ENCODE results near the gene RTN4. TPM values are rescaled to one million over a fixed set of nuclear protein-coding genes. Genes with fewer than 3 reads are reported as not detected.

The RTN4 gene
- polyA plus RNA-seq, 6 donors from 2014 or later: 41.3 to 57.8 (median 53.0) TPM

DNA sequence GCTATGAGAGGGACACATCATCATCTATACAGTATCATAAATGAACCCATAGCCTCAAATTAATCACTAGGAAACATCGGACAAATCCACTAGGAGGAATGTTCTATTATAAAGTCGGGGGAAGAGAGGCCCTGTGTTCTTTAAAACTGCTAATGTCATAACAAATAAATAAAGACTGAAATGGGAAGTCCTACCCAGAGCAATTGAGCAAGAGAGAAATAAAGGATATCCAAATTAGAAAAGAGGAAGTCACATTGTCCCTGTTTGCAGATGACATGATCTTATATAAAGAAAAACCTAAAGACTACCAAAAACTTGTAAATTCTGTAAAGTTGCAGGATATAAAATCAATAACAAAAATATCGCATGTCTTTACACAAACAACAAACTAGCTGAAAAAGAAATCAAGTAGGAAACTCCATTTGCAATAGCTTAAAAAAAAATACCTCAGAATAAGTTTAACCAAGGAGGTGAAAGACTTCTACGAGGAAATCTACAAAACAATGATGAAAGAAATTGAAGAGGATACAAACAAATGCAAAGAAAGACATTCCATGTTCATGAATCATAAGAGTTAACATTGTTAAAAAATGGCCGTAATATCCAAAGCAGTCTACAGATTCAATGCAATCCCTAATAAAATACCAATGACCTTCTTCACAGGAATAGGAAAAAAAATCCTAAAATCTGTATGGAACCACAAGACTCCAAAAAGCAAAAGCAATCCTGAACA lies 30.6 kb downstream of the RTN4 start:
- H3K27ac Mint-ChIP-seq: peak overlapping the region; percentile 12 to 86 (median 82)
- H3K4me3 Mint-ChIP-seq: peak overlapping the region; percentile 1 to 70 (median 57)
- ATAC-seq (ENCODE audit: low read depth in 2 of 2) (peak; percentile 85 to 87), DNase-seq (peak; percentile 33)
- H3K4me1 Mint-ChIP-seq: peaks cover 24 to 36% (median 33%) of the 10 kb centered on the region in 3 donors
- no peaks in the 10 kb centered on the region for H3K27me3 Mint-ChIP-seq
- H3K9me3 Mint-ChIP-seq: no peaks in the 10 kb centered on the region
- H3K36me3 Mint-ChIP-seq: no peaks in the 10 kb centered on the region

- DNase-seq (no peak), ATAC-seq (ENCODE audit: low read depth in 2 of 2) (no peak)
- H3K4me3 Mint-ChIP-seq: peak overlapping the region in 4 of 8 donors; percentile 16 to 70 (median 57)
- H3K4me1 Mint-ChIP-seq: peaks cover 24 to 36% (median 36%) of the 10 kb centered on the region in 3 donors
- no peaks in the 10 kb centered on the region for H3K9me3 Mint-ChIP-seq
- peak overlapping the region in 5 of 6 donors; percentile 3 to 83 (median 60) for H3K27ac Mint-ChIP-seq
- H3K27me3 Mint-ChIP-seq: no peaks in the 10 kb centered on the region
- H3K36me3 Mint-ChIP-seq: no peaks in the 10 kb centered on the region
These were observed 31.6 kb downstream of the RTN4 start for GRCh38 chr2:55018619-55019018.

DNA sequence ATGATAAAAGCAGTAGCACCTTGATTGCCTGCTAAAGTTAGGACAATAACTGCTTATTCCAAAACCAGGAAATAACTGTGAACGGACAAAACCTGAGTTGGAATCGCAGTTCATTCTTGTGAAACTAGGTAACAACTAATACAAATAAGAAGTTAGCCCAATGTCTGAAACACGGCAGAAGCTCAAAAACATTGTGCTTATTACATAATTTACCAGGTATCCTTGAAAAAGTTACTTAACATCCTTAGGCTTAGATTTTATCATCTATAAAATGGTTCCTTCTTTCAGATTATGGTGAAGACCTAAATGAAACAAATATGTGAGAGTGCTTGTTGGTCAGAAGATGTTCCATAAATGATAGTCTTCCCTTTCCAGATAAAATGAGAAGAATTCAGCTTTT lies 32.4 kb downstream of the RTN4 start:
- DNase-seq: no peak
- peak overlapping the region in 1 of 8 donors; percentile 7 for H3K4me3 Mint-ChIP-seq

DNA sequence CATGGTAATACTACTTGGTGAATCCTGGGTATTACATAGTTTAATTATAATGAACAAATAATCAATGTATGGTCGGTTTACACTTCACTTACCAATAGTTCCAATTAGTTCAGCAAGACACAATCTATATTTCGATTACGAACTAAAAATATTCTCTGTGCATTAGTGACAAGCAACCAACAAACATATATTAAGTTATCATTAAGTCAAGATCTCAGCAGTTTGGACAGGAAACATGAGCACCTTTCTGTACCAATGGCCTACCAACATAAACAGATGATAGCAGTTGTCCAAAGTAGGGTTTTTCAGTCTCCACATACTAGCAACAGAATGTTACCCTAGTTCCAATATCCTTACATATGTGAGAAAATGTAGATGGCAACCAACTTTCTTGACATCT lies 32.8 kb downstream of the RTN4 start:
- Mint-ChIP-seq H3K4me1 (peaks cover 28 to 42% (median 39%) of the 10 kb centered on the region in 3 donors), H3K36me3 (no peaks in the 10 kb centered on the region), H3K27ac (peak overlapping the region in 3 of 6 donors; percentile 9 to 83 (median 54)), H3K4me3 (no peak overlapping the region), H3K27me3 (no peaks in the 10 kb centered on the region), H3K9me3 (no peaks in the 10 kb centered on the region)
- ATAC-seq (ENCODE audit: low read depth in 2 of 2) (no peak), DNase-seq (no peak)

More for the DNA sequence above, 32.4 kb downstream of the RTN4 start:
- no peaks in the 10 kb centered on the region for H3K36me3 Mint-ChIP-seq
- no peak for ATAC-seq (ENCODE audit: low read depth in 2 of 2)
- peak overlapping the region in 3 of 6 donors; percentile 50 to 83 (median 54) for H3K27ac Mint-ChIP-seq
- H3K9me3 Mint-ChIP-seq: no peaks in the 10 kb centered on the region
- H3K4me1 Mint-ChIP-seq: peaks cover 28 to 41% (median 39%) of the 10 kb centered on the region in 3 donors
- H3K27me3 Mint-ChIP-seq: no peaks in the 10 kb centered on the region

- no peak overlapping the region for H3K4me3 Mint-ChIP-seq
- ATAC-seq (ENCODE audit: low read depth in 2 of 2) (peak; percentile 13 to 20), DNase-seq (peak; percentile 25)
- peak overlapping the region in 4 of 6 donors; percentile 6 to 91 (median 42) for H3K27ac Mint-ChIP-seq
- no peaks in the 10 kb centered on the region for H3K9me3 Mint-ChIP-seq
- no peaks in the 10 kb centered on the region for H3K27me3 Mint-ChIP-seq
- no peaks in the 10 kb centered on the region for H3K36me3 Mint-ChIP-seq
- peaks cover 35 to 52% (median 51%) of the 10 kb centered on the region in 3 donors for H3K4me1 Mint-ChIP-seq
These were observed 35.0 kb downstream of the RTN4 start for GRCh38 chr2:55014962-55015939.

- H3K4me3 Mint-ChIP-seq: no peak overlapping the region
- H3K9me3 Mint-ChIP-seq: no peaks in the 10 kb centered on the region
- peaks cover 30 to 50% (median 43%) of the 10 kb centered on the region in 3 donors for H3K4me1 Mint-ChIP-seq
- ATAC-seq (ENCODE audit: low read depth in 2 of 2) (no peak), DNase-seq (no peak)
- H3K27ac Mint-ChIP-seq: peak overlapping the region in 1 of 6 donors; percentile 84
- no peaks in the 10 kb centered on the region for H3K27me3 Mint-ChIP-seq
- no peaks in the 10 kb centered on the region for H3K36me3 Mint-ChIP-seq
These were observed 36.3 kb downstream of the RTN4 start for GRCh38 chr2:55013936-55014335.

GRCh38 chr2:55012672-55013484 lies 37.4 kb downstream of the RTN4 start:
- Mint-ChIP-seq H3K4me3 (no peak overlapping the region), H3K9me3 (no peaks in the 10 kb centered on the region), H3K36me3 (no peaks in the 10 kb centered on the region), H3K27ac (peak overlapping the region in 5 of 6 donors; percentile 7 to 84 (median 48)), H3K4me1 (peaks cover 23 to 44% (median 35%) of the 10 kb centered on the region in 3 donors), H3K27me3 (no peaks in the 10 kb centered on the region)
- ATAC-seq (ENCODE audit: low read depth in 2 of 2) (no peak), DNase-seq (no peak)

GRCh38 chr2:55011831-55012671 lies 38.2 kb downstream of the RTN4 start:
- DNase-seq (no peak), ATAC-seq (ENCODE audit: low read depth in 2 of 2) (no peak)
- no peaks in the 10 kb centered on the region for H3K27me3 Mint-ChIP-seq
- H3K4me1 Mint-ChIP-seq: peaks cover 32 to 53% (median 43%) of the 10 kb centered on the region in 3 donors
- H3K27ac Mint-ChIP-seq: peak overlapping the region in 5 of 6 donors; percentile 42 to 85 (median 72)
- H3K9me3 Mint-ChIP-seq: no peaks in the 10 kb centered on the region
- no peaks in the 10 kb centered on the region for H3K36me3 Mint-ChIP-seq
- H3K4me3 Mint-ChIP-seq: peak overlapping the region in 2 of 8 donors; percentile 23 to 26

- peaks cover 37 to 64% (median 54%) of the 10 kb centered on the region in 3 donors for H3K4me1 Mint-ChIP-seq
- ATAC-seq (ENCODE audit: low read depth in 2 of 2) (no peak), DNase-seq (no peak)
- H3K4me3 Mint-ChIP-seq: peak overlapping the region; percentile 9 to 90 (median 63)
- no peaks in the 10 kb centered on the region for H3K36me3 Mint-ChIP-seq
- H3K9me3 Mint-ChIP-seq: no peaks in the 10 kb centered on the region
- peak overlapping the region; percentile 71 to 88 (median 84) for H3K27ac Mint-ChIP-seq
- no peaks in the 10 kb centered on the region for H3K27me3 Mint-ChIP-seq
These were observed 39.3 kb downstream of the RTN4 start for GRCh38 chr2:55010915-55011314.

DNA sequence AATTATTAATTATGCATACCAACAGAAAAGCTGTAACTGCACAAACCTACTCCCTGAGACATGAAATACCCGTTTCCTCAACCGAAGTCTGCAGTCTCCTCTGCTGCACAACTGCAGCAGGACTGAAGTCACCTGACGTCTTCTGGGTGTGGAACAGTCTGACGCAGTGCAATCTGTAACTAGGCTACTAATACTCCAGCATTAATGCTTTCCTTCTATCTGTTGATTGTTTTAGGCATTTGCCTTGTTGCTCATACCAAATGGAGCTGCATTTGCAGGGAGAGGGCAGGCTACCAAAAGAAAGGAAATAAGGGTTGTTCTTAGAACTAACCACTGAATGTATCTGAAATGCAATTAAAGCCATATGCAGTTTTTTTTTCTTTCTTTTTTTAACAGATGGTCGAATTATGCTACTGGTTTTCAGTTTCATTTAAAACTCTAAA lies 40.1 kb downstream of the RTN4 start:
- Mint-ChIP-seq H3K27ac (peak overlapping the region; percentile 67 to 86 (median 81)), H3K4me1 (peaks cover 38 to 65% (median 52%) of the 10 kb centered on the region in 3 donors), H3K4me3 (peak overlapping the region; percentile 76 to 95 (median 87)), H3K27me3 (no peaks in the 10 kb centered on the region), H3K9me3 (no peaks in the 10 kb centered on the region), H3K36me3 (no peaks in the 10 kb centered on the region)
- DNase-seq (peak; percentile 62), ATAC-seq (ENCODE audit: low read depth in 2 of 2) (peak; percentile 99 to 100)

GRCh38 chr2:55009277-55010060 lies 40.8 kb downstream of the RTN4 start:
- ATAC-seq (ENCODE audit: low read depth in 2 of 2) (peak; percentile 26 to 29), DNase-seq (no peak)
- H3K4me1 Mint-ChIP-seq: peaks cover 40 to 64% (median 48%) of the 10 kb centered on the region in 3 donors
- H3K27ac Mint-ChIP-seq: peak overlapping the region; percentile 67 to 86 (median 81)
- H3K9me3 Mint-ChIP-seq: no peaks in the 10 kb centered on the region
- H3K27me3 Mint-ChIP-seq: no peaks in the 10 kb centered on the region
- no peaks in the 10 kb centered on the region for H3K36me3 Mint-ChIP-seq
- H3K4me3 Mint-ChIP-seq: peak overlapping the region; percentile 76 to 95 (median 87)
